ENCODE measurements around the gene NEK9.

GRCh38 chr14:75032939-75033338 lies 93.9 kb downstream of the NEK9 start:
- no peak for TF ChIP-seq CTCF (IDR thresholded peaks at IDR 0.05)
- TF ChIP-seq POLR2A (IDR thresholded peaks at IDR 0.05): no peak
